Prostate gland (tissue), 2 donors: Measurements from ENCODE around the gene INTS13.

Experiments used
- POLR2A ChIP-seq: fragments of 450-650 bp; IDR thresholded peaks from one replicate; pipeline ENCODE4 v1.6.1; 2016; ENCODE audit warnings: antibody characterized with exemption, mild to moderate bottlenecking
- POLR2AphosphoS5 ChIP-seq: sonication (generic); formaldehyde crosslinking; IDR thresholded peaks from one replicate; pipeline ENCODE4 v1.6.1; 2017; ENCODE audit warnings: antibody characterized with exemption
- TF ChIP-seq, protein P1 (sequence below), 4 experiments: fragments of 200-600 bp in 2 of 4; fragments of 450-650 bp in 2 of 4; sonication (generic) in 2 of 4; IDR thresholded peaks; 1 replicate in 3 of 4; 2 replicates in 1 of 4; pipeline ENCODE4 v1.5.1; 2016 to 2019; ENCODE audit warnings: antibody characterized with exemption in 4 of 4, mild to moderate bottlenecking in 2 of 4, moderate library complexity in 2 of 4

DNA sequence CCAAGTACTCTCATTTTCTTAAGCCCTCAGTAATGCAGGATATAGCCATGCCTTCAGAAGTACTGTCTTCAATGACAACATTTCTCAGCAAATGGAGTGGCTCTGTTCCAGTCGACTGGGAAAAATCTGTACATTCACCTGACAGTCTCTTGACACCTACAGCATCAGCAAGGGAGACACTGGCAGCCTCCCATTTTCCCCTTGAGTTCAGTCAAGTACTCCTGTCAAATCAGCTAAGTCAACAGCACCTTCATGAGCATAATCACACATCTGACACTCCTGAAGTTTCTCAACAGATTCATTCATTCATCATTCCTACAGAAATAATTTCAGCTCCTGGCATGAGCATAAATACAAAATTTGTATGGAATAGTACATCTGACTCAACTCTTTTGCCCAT lies 46.1 kb downstream of the INTS13 start:
- TF ChIP-seq, protein P1, sequence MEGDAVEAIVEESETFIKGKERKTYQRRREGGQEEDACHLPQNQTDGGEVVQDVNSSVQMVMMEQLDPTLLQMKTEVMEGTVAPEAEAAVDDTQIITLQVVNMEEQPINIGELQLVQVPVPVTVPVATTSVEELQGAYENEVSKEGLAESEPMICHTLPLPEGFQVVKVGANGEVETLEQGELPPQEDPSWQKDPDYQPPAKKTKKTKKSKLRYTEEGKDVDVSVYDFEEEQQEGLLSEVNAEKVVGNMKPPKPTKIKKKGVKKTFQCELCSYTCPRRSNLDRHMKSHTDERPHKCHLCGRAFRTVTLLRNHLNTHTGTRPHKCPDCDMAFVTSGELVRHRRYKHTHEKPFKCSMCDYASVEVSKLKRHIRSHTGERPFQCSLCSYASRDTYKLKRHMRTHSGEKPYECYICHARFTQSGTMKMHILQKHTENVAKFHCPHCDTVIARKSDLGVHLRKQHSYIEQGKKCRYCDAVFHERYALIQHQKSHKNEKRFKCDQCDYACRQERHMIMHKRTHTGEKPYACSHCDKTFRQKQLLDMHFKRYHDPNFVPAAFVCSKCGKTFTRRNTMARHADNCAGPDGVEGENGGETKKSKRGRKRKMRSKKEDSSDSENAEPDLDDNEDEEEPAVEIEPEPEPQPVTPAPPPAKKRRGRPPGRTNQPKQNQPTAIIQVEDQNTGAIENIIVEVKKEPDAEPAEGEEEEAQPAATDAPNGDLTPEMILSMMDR (IDR thresholded peaks at IDR 0.05), result no peak
- TF ChIP-seq POLR2AphosphoS5 (no peak), POLR2A (no peak)
